HG03060 (cell line): ENCODE results near the gene RTN1.

Experiments used
- ATAC-seq: cut with Tn5 transposase; IDR thresholded peaks from one replicate; pipeline ENCODE4 v1.9.1; 2021; ENCODE audit warnings: low read depth, moderate number of reproducible peaks; ENCODE audit not compliant: unreplicated experiment

The RTN1 gene

GRCh38 chr14:59634617-59635016 lies 236.0 kb downstream of the RTN1 start:
- ATAC-seq, result no peak

DNA sequence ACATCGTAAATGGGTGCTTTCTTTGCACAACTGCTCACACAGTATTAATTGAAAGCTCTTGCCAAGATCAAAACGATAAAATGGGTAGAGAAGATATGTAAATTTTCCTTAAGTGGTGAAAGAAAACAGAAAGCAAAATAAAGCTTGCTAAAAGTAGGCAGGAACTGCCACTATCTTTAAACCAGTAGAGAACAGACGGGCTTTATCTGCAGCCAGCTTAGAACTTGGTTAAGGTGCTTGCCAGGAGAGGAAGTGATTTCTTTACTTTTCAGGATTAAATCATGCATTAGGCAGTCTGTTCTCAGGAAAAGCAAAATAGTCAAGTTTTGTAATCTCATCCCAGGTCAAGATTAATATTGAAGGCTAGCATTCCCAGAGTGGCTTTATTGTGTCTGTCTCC lies 237.1 kb downstream of the RTN1 start:
- ATAC-seq, result no peak

DNA sequence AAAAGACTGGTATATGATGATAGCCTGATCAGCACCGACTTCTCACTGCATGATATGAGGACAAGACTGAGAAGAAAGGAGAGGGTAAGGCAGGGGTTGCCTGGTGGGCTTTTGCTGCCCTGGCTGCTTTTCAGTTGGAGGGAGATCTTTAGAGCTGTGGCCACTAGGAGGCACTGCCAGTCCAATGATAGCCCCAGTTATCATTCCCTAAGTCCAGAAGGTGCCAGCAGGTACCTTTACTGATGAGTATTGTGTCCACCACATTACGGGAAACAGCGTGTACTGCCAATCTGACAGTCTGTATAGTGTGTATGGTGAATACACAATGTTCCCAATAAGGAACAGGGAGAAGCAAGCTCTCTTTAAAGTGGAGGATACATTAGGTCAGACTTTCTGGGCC lies 238.2 kb downstream of the RTN1 start:
- no peak for ATAC-seq

DNA sequence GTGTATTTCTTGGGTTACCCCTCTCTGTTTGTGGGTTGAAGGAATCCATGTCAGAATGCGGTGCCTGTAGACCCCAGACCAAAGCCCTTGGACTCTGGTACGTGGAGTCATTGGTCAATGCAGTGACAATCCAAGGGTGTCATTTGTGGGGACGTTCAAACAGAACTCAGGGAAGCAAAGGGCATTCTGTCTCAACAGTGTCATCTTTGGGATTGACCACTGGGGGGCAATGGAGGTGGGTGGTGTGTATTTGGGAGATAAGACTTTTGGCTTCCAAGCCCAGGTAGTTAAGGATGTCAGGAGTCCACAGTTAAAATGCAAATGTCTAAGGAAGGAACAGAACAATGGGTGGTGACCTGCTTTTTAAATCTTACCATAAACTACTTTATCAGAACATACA lies 239.3 kb downstream of the RTN1 start:
- ATAC-seq, result no peak

GRCh38 chr14:59630288-59630963 lies 240.2 kb downstream of the RTN1 start:
- ATAC-seq, result no peak

DNA sequence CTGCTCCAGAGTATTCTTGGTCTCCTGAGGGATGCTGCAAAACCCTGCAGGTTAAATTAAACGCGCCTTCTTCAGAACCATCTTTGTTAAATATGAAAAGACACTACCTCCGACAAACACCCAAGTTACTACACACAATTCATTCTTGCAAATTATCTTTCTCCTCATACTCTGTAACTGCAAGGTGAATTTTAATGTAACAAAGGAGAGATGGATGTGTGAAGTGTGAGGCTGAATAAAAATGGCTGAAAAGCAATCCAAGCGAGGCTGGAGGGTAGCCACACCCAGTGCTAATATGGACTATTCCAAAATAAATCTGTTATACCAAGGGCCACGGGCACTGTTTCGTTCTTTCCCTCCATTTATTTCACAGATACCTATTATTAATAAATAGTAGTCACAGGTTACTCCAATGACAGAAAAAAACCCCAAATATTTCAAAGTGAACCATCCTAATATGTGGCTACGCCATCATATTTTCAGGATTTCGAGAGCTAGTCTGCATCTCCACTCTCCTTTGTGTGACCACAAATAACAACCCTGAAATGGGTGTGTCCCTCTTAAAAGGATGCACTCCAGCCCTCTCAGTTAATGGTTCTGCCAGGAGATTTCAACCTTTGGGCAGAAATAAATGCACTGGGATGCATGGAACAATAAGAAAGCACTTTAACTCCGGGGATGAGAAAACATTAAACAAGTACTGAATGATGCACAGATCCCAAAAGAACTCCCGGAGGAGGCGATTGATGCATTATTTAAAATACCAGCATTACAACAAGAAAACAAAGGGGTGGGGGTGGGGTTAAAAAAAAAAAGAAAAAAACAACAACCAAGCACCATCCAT lies 240.9 kb downstream of the RTN1 start:
- ATAC-seq, result no peak

- no peak for ATAC-seq
Measured at GRCh38 chr14:59627011-59627520, 243.5 kb downstream of the RTN1 start.

GRCh38 chr14:59622631-59623030 lies 247.9 kb downstream of the RTN1 start:
- ATAC-seq, result no peak

GRCh38 chr14:59619061-59619460 lies 251.5 kb downstream of the RTN1 start:
- ATAC-seq, result no peak

DNA sequence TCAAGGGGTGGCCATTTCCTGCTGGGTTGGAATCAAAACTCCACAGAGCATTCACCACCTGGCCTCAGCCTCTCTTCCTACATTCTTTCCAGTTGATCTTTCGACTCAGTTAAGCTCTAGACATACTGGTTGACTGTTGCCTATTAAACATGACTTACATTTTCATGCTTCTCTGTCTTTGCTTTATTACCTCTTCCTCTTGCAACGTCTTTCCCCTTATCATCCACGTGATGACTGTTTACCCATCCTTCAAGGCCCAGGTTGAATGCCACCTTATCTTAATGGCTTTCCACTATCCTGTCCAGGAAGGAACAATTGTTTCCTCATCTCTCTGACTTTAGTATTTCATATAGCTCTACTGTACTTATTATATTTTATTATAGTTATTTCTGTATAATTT lies 269.5 kb downstream of the RTN1 start:
- no peak for ATAC-seq

- no peak for ATAC-seq
Measured at GRCh38 chr14:59600211-59600945, 270.2 kb downstream of the RTN1 start.

- ATAC-seq, result no peak
Measured at GRCh38 chr14:59595071-59595470, 275.5 kb downstream of the RTN1 start.

GRCh38 chr14:59591641-59592370 lies 278.8 kb downstream of the RTN1 start:
- ATAC-seq, result no peak

DNA sequence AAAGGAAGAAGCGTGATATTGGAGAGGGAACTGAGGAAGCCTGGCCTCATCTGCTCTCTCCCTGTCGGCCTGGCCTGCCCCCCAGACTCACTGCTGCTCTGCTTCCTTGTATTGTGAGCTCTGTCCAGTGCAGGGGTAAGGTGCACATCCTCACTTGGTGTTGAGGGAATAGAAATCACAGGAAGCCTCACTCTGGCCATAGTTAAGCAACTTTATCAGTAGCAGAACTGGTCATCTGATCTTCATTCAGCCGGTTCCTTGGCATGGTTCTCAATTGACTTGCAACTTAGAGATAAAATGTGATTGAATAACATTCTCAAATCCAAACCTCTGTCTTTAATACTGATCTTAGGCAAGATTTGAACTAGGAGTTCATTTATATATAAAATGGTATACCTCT lies 282.5 kb downstream of the RTN1 start:
- ATAC-seq, result no peak

DNA sequence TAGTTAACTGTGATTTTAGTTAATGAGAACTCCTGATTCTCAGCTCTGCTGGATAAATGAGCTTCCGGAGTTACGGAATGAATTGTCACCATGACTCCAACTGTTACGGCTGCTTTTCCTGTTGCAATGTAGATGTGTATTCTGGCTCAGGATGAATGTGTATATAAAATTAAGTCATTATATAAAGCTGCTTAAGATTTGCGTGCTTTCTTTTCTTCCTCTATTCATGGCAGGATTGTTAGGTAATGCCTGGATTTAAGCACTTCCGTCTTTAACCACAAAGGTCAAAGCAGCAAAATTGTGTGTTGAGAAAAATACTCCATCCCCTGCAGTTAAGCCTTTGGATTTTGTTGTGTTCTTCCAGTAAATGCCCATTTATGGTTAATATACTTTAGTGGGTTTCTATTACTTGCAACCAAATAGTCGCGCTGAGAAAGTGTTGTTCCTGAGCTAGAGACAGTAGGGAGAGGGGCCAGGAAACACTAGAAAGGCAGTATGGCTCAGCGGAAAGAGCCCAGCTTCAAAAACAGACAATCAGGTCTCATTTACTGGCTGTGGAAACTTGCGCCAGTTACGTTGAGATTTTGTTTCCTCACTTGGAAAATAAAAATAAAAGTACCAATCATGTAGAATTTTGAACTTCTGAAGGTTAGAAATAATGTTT lies 284.6 kb downstream of the RTN1 start:
- ATAC-seq, result no peak

DNA sequence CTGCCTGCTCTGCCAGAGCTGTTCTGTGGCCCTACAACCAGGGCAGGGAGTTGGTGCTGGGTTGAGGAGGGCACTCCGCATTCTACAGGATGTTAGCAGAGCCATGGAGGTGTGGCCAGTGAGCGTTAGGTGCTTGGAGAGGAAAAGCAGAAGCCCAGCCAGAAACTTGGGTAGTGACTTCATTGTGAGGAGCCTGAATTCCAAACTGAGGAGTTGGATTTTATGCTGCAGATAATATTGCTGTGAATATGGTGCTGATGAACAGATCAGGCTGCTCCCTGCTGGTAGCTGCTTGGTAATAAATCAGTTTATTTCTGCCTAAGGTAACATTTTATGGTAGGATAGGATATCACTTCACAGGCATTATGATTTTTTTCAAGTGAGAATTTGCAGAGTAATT lies 286.8 kb downstream of the RTN1 start:
- ATAC-seq, result no peak

GRCh38 chr14:59582845-59583509 lies 287.6 kb downstream of the RTN1 start:
- no peak for ATAC-seq

DNA sequence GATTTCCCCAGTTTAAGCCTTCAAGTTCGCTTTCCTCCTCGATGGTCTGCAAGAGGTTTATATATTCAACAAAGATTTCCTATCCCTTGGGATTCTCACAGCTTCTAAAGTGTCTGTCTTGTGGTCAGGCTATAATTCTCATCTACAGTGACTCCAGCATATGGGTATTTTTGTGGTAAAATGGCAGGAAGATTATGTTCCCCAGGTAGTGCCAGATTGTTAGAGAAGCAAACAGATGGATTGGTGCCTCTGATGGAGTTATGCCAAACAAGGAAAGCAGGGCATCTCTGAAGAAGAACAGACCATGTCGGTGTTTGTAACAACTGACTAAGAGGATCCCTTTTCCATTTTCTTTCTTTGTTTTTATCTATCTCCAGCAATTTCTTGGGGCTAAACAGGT lies 288.4 kb downstream of the RTN1 start:
- no peak for ATAC-seq

DNA sequence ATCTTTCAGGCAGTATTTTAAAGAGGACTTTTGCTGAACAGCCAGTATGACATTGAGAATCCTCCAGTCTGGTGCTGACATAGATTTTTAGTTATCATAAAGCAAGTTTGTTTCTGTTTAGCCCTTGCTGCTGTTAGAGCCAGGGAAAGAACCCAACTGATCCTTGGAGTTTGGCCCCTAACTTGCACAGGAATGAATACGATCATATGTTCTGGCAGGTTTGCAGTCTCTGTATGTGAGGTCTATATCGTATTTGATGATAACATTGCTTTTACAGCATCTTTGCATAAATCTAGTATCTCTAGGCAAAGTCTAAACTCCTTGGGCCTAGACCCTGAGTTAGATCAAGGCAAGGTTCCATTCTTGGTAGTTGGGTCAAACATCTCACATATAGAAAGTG lies 289.7 kb downstream of the RTN1 start:
- ATAC-seq, result no peak
